Epithelial cell of esophagus (primary cell): ENCODE measurements around the gene ROCK2.

ENCODE experiments used
- DNase-seq: peaks from one replicate; pipeline ENCODE4 v3.0.0; 2010; ENCODE audit warnings: low read depth
- H3K4me3 ChIP-seq: 2 replicates; pipeline ENCODE4 v1.5.1; 2011; ENCODE audit warnings: mild to moderate bottlenecking, low read length, control low read depth
- TF ChIP-seq, protein P1 (sequence below): IDR thresholded peaks from 2 replicates; pipeline ENCODE4 v1.5.1; 2011; ENCODE audit warnings: low read depth, mild to moderate bottlenecking, low read length, control low read depth, inconsistent platforms; ENCODE audit not compliant: insufficient read depth; ENCODE audit errors: missing control alignments

ROCK2 gene

GRCh38 chr2:11133238-11133935 lies 211.0 kb downstream of the ROCK2 start:
- TF ChIP-seq, protein P1, sequence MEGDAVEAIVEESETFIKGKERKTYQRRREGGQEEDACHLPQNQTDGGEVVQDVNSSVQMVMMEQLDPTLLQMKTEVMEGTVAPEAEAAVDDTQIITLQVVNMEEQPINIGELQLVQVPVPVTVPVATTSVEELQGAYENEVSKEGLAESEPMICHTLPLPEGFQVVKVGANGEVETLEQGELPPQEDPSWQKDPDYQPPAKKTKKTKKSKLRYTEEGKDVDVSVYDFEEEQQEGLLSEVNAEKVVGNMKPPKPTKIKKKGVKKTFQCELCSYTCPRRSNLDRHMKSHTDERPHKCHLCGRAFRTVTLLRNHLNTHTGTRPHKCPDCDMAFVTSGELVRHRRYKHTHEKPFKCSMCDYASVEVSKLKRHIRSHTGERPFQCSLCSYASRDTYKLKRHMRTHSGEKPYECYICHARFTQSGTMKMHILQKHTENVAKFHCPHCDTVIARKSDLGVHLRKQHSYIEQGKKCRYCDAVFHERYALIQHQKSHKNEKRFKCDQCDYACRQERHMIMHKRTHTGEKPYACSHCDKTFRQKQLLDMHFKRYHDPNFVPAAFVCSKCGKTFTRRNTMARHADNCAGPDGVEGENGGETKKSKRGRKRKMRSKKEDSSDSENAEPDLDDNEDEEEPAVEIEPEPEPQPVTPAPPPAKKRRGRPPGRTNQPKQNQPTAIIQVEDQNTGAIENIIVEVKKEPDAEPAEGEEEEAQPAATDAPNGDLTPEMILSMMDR = no peak
- peak overlapping the region; percentile 54 for H3K4me3 ChIP-seq
- DNase-seq = no peak

GRCh38 chr2:11132036-11132671 lies 212.3 kb downstream of the ROCK2 start:
- TF ChIP-seq, protein P1 = no peak
- DNase-seq = no peak
- H3K4me3 ChIP-seq = no peak overlapping the region

DNA sequence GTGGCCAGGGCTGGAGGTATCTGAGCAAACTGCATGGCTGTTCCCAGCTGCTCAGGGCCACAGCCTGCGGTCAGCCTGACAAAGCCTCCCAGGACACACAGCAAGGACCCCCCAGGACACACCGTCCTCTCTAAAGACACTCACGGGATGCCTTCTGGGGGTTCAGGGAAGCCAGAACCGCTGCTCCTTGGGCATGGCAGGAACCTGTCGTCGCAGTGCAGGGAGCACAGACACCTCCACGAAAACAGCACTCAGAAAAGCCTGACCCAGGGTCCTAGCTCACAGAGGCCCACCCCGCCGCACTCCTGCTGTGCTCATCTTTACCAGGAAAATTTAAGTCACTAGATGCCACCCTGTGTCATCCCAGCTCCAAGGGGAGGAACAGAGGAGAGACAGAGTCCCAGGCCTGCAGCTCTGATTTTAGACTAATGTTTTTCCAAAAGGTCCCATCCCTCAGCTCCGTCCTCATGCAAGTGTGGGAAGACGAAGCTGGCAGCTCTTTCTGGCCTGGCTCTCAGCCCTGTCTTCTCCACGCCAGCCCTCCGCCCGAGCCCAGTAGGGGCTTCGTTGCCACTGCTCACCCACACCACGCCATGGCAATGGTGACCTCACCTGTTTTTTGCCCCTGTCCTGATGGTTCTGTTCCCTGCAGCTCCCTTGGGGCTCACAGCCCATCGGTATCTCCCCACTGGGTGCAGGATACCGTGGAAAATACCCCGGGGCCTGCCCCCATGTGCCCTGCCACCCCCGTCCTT lies 213.1 kb downstream of the ROCK2 start:
- TF ChIP-seq, protein P1 = no peak
- H3K4me3 ChIP-seq = no peak overlapping the region
- no peak for DNase-seq
